A549 treated with DMSO at 1 μM for 4 hours (cell line): ENCODE measurements around the gene MAPK13. TPM values are rescaled to one million over a fixed set of nuclear protein-coding genes. Genes with fewer than 3 reads are reported as not detected.

ENCODE experiments used
- total RNA-seq: library from RNA; stranded (reverse); fragments of 200-300 nt; extraction: Qiagen RNA extraction; gene quantifications from 5 replicates; pipeline ENCODE4 v1.2.3, GENCODE V29; 2022; ENCODE audit warnings: low read depth

MAPK13 gene
- total RNA-seq, result 0.71 to 1.5 TPM (median 0.93 TPM) in 5 replicates

DNA sequence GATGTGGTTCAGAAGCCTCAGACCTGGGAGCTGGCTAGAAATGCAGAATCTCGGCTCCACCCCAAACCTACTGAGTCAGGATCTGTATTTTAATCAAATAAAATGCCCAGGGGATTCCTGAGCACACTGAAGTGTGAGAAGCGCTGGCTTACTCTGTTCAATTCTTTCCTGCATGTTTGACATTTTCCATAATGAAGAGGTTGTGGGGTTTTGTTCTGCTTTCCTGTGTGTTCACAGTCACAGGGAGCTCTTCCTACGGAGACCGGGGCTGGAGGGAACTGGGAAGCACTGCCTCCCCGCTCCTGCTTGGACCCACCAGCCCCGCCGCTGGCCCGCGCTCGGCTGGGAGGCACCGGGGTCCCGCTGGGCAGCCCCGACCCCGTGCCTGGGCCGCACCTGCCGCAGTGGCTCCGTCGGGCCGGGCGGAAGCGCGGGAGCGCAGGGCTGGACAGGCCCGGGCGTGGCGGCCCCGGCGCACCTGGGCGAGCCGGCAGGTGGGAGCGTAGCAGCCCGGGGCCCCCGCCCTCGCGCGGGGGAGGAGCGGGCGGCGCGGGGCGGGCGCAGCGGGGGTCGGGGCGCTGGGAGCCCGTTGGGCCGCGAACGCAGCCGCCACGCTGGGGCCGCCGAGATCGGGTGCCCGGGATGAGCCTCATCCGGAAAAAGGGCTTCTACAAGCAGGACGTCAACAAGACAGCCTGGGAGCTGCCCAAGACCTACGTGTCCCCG is at the start of gene MAPK13:
Gene MAPK13, plus strand, starts transcription at position 573 of the 726 bp plus-strand sequence. Its CDS starts 70 bp downstream, at position 643.

Other genes with a start within 250 kb of the MAPK13 start
- 31.0 to 43.0 TPM (median 38.3 TPM) in 5 replicates for gene SRPK1, start 209.4 kb upstream of the MAPK13 start, total RNA-seq
- gene SLC26A8, start 105.9 kb upstream of the MAPK13 start, total RNA-seq, result not detected in 5 replicates
- 21.4 to 29.0 TPM (median 26.0 TPM) in 5 replicates for gene MAPK14, start 102.7 kb upstream of the MAPK13 start, total RNA-seq
- 11.1 to 13.4 TPM (median 12.1 TPM) in 5 replicates for gene BRPF3, start 66.2 kb downstream of the MAPK13 start, total RNA-seq
- 0.03 TPM in 1 of 5 replicates, not detected in the others for gene PNPLA1, start 139.5 kb downstream of the MAPK13 start, total RNA-seq
- gene BNIP5, start 206.4 kb downstream of the MAPK13 start, total RNA-seq, result not detected in 5 replicates